GM18508 (cell line): ENCODE results near the gene SPATA31A7.
"Not testable (repeated sequence)": the region's sequence is repeated elsewhere in the genome, so short reads cannot be mapped to it uniquely, and the experiment has no call there.

Source experiments
- ATAC-seq: cut with Tn5 transposase; IDR thresholded peaks from one replicate; pipeline ENCODE4 v1.9.1; 2021; ENCODE audit warnings: moderate number of reproducible peaks; ENCODE audit not compliant: insufficient read depth, unreplicated experiment

SPATA31A7 gene

DNA sequence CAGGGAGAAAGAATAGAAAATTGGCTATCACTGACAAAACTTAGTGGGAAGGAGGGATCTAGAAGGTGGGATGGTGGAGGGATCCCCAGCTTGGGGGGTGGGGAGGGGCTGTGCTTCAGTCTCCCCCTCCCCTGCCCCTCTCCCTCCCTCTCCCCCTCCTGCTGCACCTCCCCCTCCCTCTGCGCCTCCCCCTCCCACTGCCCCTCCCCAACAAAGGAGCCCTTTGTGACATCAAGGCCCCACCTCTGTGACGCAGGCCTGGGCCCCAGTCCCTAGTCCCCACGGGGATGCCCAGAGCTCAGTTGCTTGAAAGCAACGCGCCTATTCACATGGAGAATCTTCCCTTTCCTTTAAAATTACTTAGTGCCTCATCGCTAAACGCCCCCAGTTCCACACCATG, at the start of gene SPATA31A7:
Gene SPATA31A7, plus strand, starts transcription at position 301 of the 400 bp plus-strand sequence. Its CDS starts 29 bp downstream, at position 330.
- ATAC-seq, result not testable (repeated sequence)

GRCh38 chr9:61226438-61226837, 36.6 kb downstream of the SPATA31A7 start:
- ATAC-seq, result not testable (repeated sequence)
